Measurements from ENCODE around the gene C1orf35. TPM values are rescaled to one million over a fixed set of nuclear protein-coding genes. Genes with fewer than 3 reads are reported as not detected.

C1orf35 gene
- total RNA-seq, 2 donors from 2014 or later = 18.3 TPM

Other genes with a start within 250 kb of the C1orf35 start
- gene WNT9A, start 155.4 kb downstream of the C1orf35 start, total RNA-seq = under 1 TPM; 0.09 to 0.24 TPM
- not detected for gene WNT3A, start 96.3 kb downstream of the C1orf35 start, total RNA-seq
- 100 to 1,000 TPM; 288 to 364 TPM for gene ARF1, start 20.6 kb downstream of the C1orf35 start, total RNA-seq
- gene MRPL55, start 6.0 kb upstream of the C1orf35 start, total RNA-seq = 10 to 100 TPM; 42.3 to 48.6 TPM
- 100 to 1,000 TPM; 284 to 285 TPM for gene GUK1, start 37.0 kb upstream of the C1orf35 start, total RNA-seq
- gene GJC2, start 46.6 kb upstream of the C1orf35 start, total RNA-seq = under 1 TPM; 0.43 to 0.61 TPM
- gene IBA57, start 62.5 kb upstream of the C1orf35 start, total RNA-seq = 1 to 10 TPM; 6.6 to 8.8 TPM
- gene OBSCN, start 104.7 kb upstream of the C1orf35 start, total RNA-seq = 10 to 100 TPM; 10.8 to 60.0 TPM

Measured in activated T-helper 17 cell treated with anti-CD3 and anti-CD28 coated beads, Interleukin-2, amount 50 U/mL, for 72 hours (primary cell).